Activated naive CD4-positive, alpha-beta T cell treated with anti-CD3 and anti-CD28 coated beads for 36 hours (primary cell): Measurements from ENCODE around the gene MYO18B. TPM values are rescaled to one million over a fixed set of nuclear protein-coding genes. Genes with fewer than 3 reads are reported as not detected.

Experiments
- CTCF ChIA-PET: fragments of 350-600 bp; sonication (Branson Sonifier 250); formaldehyde crosslinking; loops from one replicate; lab custom pipeline; 2021; ENCODE audit warnings: antibody characterized with exemption; lab: Charles Lee
- DNase-seq: peaks from one replicate; pipeline ENCODE4 v3.0.0-alpha.2; 2020
- H3K27ac Mint-ChIP-seq: one replicate; pipeline ENCODE4 v1.8.0; 2021; ENCODE audit warnings: mild to moderate bottlenecking, mixed read lengths
- H3K27me3 Mint-ChIP-seq: one replicate; pipeline ENCODE4 v1.8.0; 2021; ENCODE audit warnings: low read depth, mixed read lengths
- H3K36me3 Mint-ChIP-seq: one replicate; pipeline ENCODE4 v1.8.0; 2021; ENCODE audit warnings: low read depth, mixed read lengths
- H3K4me1 Mint-ChIP-seq: one replicate; pipeline ENCODE4 v1.8.0; 2021; ENCODE audit warnings: low read depth, mixed read lengths
- H3K4me3 Mint-ChIP-seq: one replicate; pipeline ENCODE4 v1.8.0; 2021; ENCODE audit warnings: mild to moderate bottlenecking, moderate library complexity, mixed read lengths
- H3K9me3 Mint-ChIP-seq: one replicate; pipeline ENCODE4 v1.8.0; 2021; ENCODE audit warnings: mixed read lengths
- intact Hi-C: fragments of 100-400 bp; cut with micrococcal nuclease; formaldehyde crosslinking; loops from one replicate; pipeline ENCODE4 v1.15.1; 2023
- total RNA-seq, 2 experiments: library from RNA; stranded (reverse); gene quantifications; one replicate each; pipeline ENCODE4 v1.2.3, GENCODE V29; 2021

MYO18B gene
- total RNA-seq, 2 experiments from 2014 or later, result 0.14 to 0.17 TPM

- H3K27ac Mint-ChIP-seq, result no peak overlapping the region
- CTCF ChIA-PET, result no interaction called here
- no peak overlapping the region for H3K4me3 Mint-ChIP-seq
- DNase-seq, result no peak
- H3K9me3 Mint-ChIP-seq, result peaks cover 8% of the 10 kb centered on the region
- H3K36me3 Mint-ChIP-seq, result no peaks in the 10 kb centered on the region
- peaks cover 4% of the 10 kb centered on the region for H3K4me1 Mint-ChIP-seq
- intact Hi-C loops, result no loop called here
- H3K27me3 Mint-ChIP-seq, result no peaks in the 10 kb centered on the region
These were observed 218.1 kb downstream of the MYO18B start for GRCh38 chr22:25959818-25960774.

- intact Hi-C loops, result no loop called here
- H3K4me3 Mint-ChIP-seq, result no peak overlapping the region
- H3K27me3 Mint-ChIP-seq, result no peaks in the 10 kb centered on the region
- CTCF ChIA-PET, result no interaction called here
- no peak overlapping the region for H3K27ac Mint-ChIP-seq
- peaks cover 8% of the 10 kb centered on the region for H3K9me3 Mint-ChIP-seq
- no peak for DNase-seq
- no peaks in the 10 kb centered on the region for H3K36me3 Mint-ChIP-seq
- peaks cover 13% of the 10 kb centered on the region for H3K4me1 Mint-ChIP-seq
These were observed 219.7 kb downstream of the MYO18B start for GRCh38 chr22:25961699-25962098.

GRCh38 chr22:25962711-25963110 lies 220.7 kb downstream of the MYO18B start:
- intact Hi-C loops, result no loop called here

GRCh38 chr22:25964961-25965730 lies 223.2 kb downstream of the MYO18B start:
- Mint-ChIP-seq H3K9me3 (peaks cover 8% of the 10 kb centered on the region), H3K4me3 (no peak overlapping the region), H3K27ac (no peak overlapping the region), H3K36me3 (no peaks in the 10 kb centered on the region), H3K4me1 (peaks cover 31% of the 10 kb centered on the region), H3K27me3 (no peaks in the 10 kb centered on the region)
- CTCF ChIA-PET, result no interaction called here
- intact Hi-C loops, result no loop called here
- no peak for DNase-seq

More at GRCh38 chr22:25962711-25963110, 220.7 kb downstream of the MYO18B start:
- Mint-ChIP-seq H3K27ac (no peak overlapping the region), H3K4me3 (no peak overlapping the region), H3K4me1 (peaks cover 21% of the 10 kb centered on the region), H3K36me3 (no peaks in the 10 kb centered on the region), H3K27me3 (no peaks in the 10 kb centered on the region), H3K9me3 (peaks cover 8% of the 10 kb centered on the region)
- DNase-seq, result no peak
- CTCF ChIA-PET, result no interaction called here

GRCh38 chr22:25966448-25966913 lies 224.5 kb downstream of the MYO18B start:
- intact Hi-C loops, result no loop called here
- peak overlapping the region; percentile 38 for H3K27ac Mint-ChIP-seq
- H3K4me3 Mint-ChIP-seq, result no peak overlapping the region

GRCh38 chr22:25969286-25969685 lies 227.3 kb downstream of the MYO18B start:
- intact Hi-C loops, result no loop called here
- Mint-ChIP-seq H3K4me3 (no peak overlapping the region), H3K36me3 (no peaks in the 10 kb centered on the region), H3K27ac (no peak overlapping the region), H3K9me3 (no peaks in the 10 kb centered on the region), H3K27me3 (no peaks in the 10 kb centered on the region), H3K4me1 (peaks cover 33% of the 10 kb centered on the region)
- CTCF ChIA-PET, result interaction anchor here (0.9 kb wide), 1 partner anchor 19 kb away, joined by 3 read pairs; no protein-coding TSS in a partner anchor
- DNase-seq, result no peak

More at GRCh38 chr22:25966448-25966913, 224.5 kb downstream of the MYO18B start:
- H3K36me3 Mint-ChIP-seq, result no peaks in the 10 kb centered on the region
- H3K9me3 Mint-ChIP-seq, result peaks cover 8% of the 10 kb centered on the region
- no peaks in the 10 kb centered on the region for H3K27me3 Mint-ChIP-seq
- peak; percentile 36 for DNase-seq
- CTCF ChIA-PET, result no interaction called here
- peaks cover 34% of the 10 kb centered on the region for H3K4me1 Mint-ChIP-seq

- no peak for DNase-seq
- Mint-ChIP-seq H3K27me3 (no peaks in the 10 kb centered on the region), H3K4me1 (peaks cover 33% of the 10 kb centered on the region), H3K4me3 (no peak overlapping the region), H3K27ac (no peak overlapping the region), H3K36me3 (no peaks in the 10 kb centered on the region), H3K9me3 (no peaks in the 10 kb centered on the region)
- CTCF ChIA-PET, result no interaction called here
- intact Hi-C loops, result no loop called here
These were observed 227.9 kb downstream of the MYO18B start for GRCh38 chr22:25969901-25970300.

GRCh38 chr22:25970374-25970911 lies 228.5 kb downstream of the MYO18B start:
- no peaks in the 10 kb centered on the region for H3K27me3 Mint-ChIP-seq
- no peaks in the 10 kb centered on the region for H3K9me3 Mint-ChIP-seq
- no peak for DNase-seq
- CTCF ChIA-PET, result no interaction called here
- H3K4me3 Mint-ChIP-seq, result no peak overlapping the region
- H3K4me1 Mint-ChIP-seq, result peaks cover 33% of the 10 kb centered on the region
- intact Hi-C loops, result no loop called here
- H3K27ac Mint-ChIP-seq, result no peak overlapping the region
- no peaks in the 10 kb centered on the region for H3K36me3 Mint-ChIP-seq

- peaks cover 29% of the 10 kb centered on the region for H3K4me1 Mint-ChIP-seq
- no peaks in the 10 kb centered on the region for H3K9me3 Mint-ChIP-seq
- DNase-seq, result no peak
- no peaks in the 10 kb centered on the region for H3K36me3 Mint-ChIP-seq
- intact Hi-C loops, result no loop called here
- H3K4me3 Mint-ChIP-seq, result no peak overlapping the region
- CTCF ChIA-PET, result interaction anchor here (0.6 kb wide), 1 partner anchor 344 kb away, joined by 3 read pairs; no protein-coding TSS in a partner anchor
- H3K27ac Mint-ChIP-seq, result no peak overlapping the region
- no peaks in the 10 kb centered on the region for H3K27me3 Mint-ChIP-seq
These were observed 229.2 kb downstream of the MYO18B start for GRCh38 chr22:25970999-25971811.

GRCh38 chr22:25972397-25972796 lies 230.4 kb downstream of the MYO18B start:
- H3K27ac Mint-ChIP-seq, result no peak overlapping the region
- no peaks in the 10 kb centered on the region for H3K9me3 Mint-ChIP-seq
- H3K4me3 Mint-ChIP-seq, result no peak overlapping the region
- no peaks in the 10 kb centered on the region for H3K27me3 Mint-ChIP-seq
- no peak for DNase-seq
- CTCF ChIA-PET, result no interaction called here
- intact Hi-C loops, result no loop called here
- peaks cover 18% of the 10 kb centered on the region for H3K4me1 Mint-ChIP-seq
- H3K36me3 Mint-ChIP-seq, result no peaks in the 10 kb centered on the region

GRCh38 chr22:25976356-25976755 lies 234.4 kb downstream of the MYO18B start:
- CTCF ChIA-PET, result no interaction called here
- Mint-ChIP-seq H3K4me3 (no peak overlapping the region), H3K36me3 (no peaks in the 10 kb centered on the region), H3K27me3 (no peaks in the 10 kb centered on the region), H3K4me1 (peaks cover 3% of the 10 kb centered on the region), H3K27ac (no peak overlapping the region), H3K9me3 (no peaks in the 10 kb centered on the region)
- intact Hi-C loops, result no loop called here
- DNase-seq, result no peak
